H9 (cell line): ENCODE results near the gene TNFAIP3. TPM values are rescaled to one million over a fixed set of nuclear protein-coding genes. Genes with fewer than 3 reads are reported as not detected.
"Not testable (repeated sequence)": the region's sequence is repeated elsewhere in the genome, so short reads cannot be mapped to it uniquely, and the experiment has no call there.

ENCODE experiments used
- DNase-seq: peaks from one replicate; pipeline ENCODE4 v3.0.0-alpha.2; 2017
- H2AFZ ChIP-seq: one replicate; pipeline ENCODE4 v1.6.1; 2013; ENCODE audit warnings: mild to moderate bottlenecking, low read length, control low read depth, moderate library complexity
- H2AK5ac ChIP-seq: 2 replicates; pipeline ENCODE4 v1.6.1; 2013; ENCODE audit warnings: low read length, control low read depth, mixed read lengths; ENCODE audit not compliant: insufficient read length
- H2BK120ac ChIP-seq: one replicate; pipeline ENCODE4 v1.6.1; 2013; ENCODE audit warnings: low read depth, mild to moderate bottlenecking, low read length, control low read depth, inconsistent platforms; ENCODE audit not compliant: poor library complexity, severe bottlenecking
- H2BK12ac ChIP-seq: 2 replicates; pipeline ENCODE4 v1.6.1; 2013; ENCODE audit warnings: low read length, control low read depth, mixed read lengths, low read depth; ENCODE audit not compliant: insufficient read length
- H2BK15ac ChIP-seq: 2 replicates; pipeline ENCODE4 v1.6.1; 2013; ENCODE audit warnings: low read depth, low read length, control low read depth
- H2BK20ac ChIP-seq: one replicate; pipeline ENCODE4 v1.6.1; 2013; ENCODE audit warnings: low read depth, mild to moderate bottlenecking, low read length, control low read depth, inconsistent platforms; ENCODE audit not compliant: poor library complexity, severe bottlenecking
- H2BK5ac ChIP-seq: 2 replicates; pipeline ENCODE4 v1.6.1; 2013; ENCODE audit warnings: low read length, control low read depth, mixed read lengths; ENCODE audit not compliant: insufficient read length
- H3K14ac ChIP-seq: 2 replicates; pipeline ENCODE4 v1.6.1; 2013; ENCODE audit warnings: low read length, control low read depth; ENCODE audit not compliant: insufficient read depth
- H3K18ac ChIP-seq: 2 replicates; pipeline ENCODE4 v1.6.1; 2013; ENCODE audit warnings: low read depth, mild to moderate bottlenecking, mixed read lengths, low read length, control low read depth; ENCODE audit not compliant: insufficient read length
- H3K23ac ChIP-seq: 2 replicates; pipeline ENCODE4 v1.6.1; 2013; ENCODE audit warnings: low read length, control low read depth, mixed read lengths, low read depth; ENCODE audit not compliant: insufficient read length
- H3K23me2 ChIP-seq: 2 replicates; pipeline ENCODE4 v1.6.1; 2013; ENCODE audit warnings: low read depth, mild to moderate bottlenecking, mixed read lengths, low read length, control low read depth; ENCODE audit not compliant: insufficient read length, poor library complexity, severe bottlenecking
- H3K27ac ChIP-seq: 2 replicates; pipeline ENCODE4 v1.5.1; 2013; ENCODE audit warnings: low read length, control low read depth, mixed read lengths, low read depth; ENCODE audit not compliant: insufficient read length
- H3K27me3 ChIP-seq: 2 replicates; pipeline ENCODE4 v1.6.1; 2013; ENCODE audit warnings: low read length, control low read depth, inconsistent platforms; ENCODE audit not compliant: insufficient read depth
- H3K4ac ChIP-seq: 2 replicates; pipeline ENCODE4 v1.6.1; 2013; ENCODE audit warnings: low read depth, mild to moderate bottlenecking, control low read depth, inconsistent platforms, low read length, moderate library complexity
- H3K4me1 ChIP-seq: 2 replicates; pipeline ENCODE4 v1.6.1; 2013; ENCODE audit warnings: low read length, control low read depth, inconsistent platforms; ENCODE audit not compliant: insufficient read depth
- H3K4me2 ChIP-seq: 2 replicates; pipeline ENCODE4 v1.6.1; 2013; ENCODE audit warnings: low read length, control low read depth, mixed read lengths; ENCODE audit not compliant: insufficient read length, insufficient read depth
- H3K56ac ChIP-seq: 2 replicates; pipeline ENCODE4 v1.6.1; 2013; ENCODE audit warnings: low read depth, mild to moderate bottlenecking, mixed read lengths, low read length, control low read depth; ENCODE audit not compliant: insufficient read length
- H3K79me1 ChIP-seq: 2 replicates; pipeline ENCODE4 v1.6.1; 2013; ENCODE audit warnings: low read depth, mild to moderate bottlenecking, moderate library complexity, low read length, control low read depth, inconsistent platforms; ENCODE audit not compliant: insufficient read depth, poor library complexity, severe bottlenecking
- H3K79me2 ChIP-seq: 2 replicates; pipeline ENCODE4 v1.6.1; 2013; ENCODE audit warnings: low read length, control low read depth, inconsistent platforms; ENCODE audit not compliant: insufficient read depth
- H3K9ac ChIP-seq: 2 replicates; pipeline ENCODE4 v1.6.1; 2013; ENCODE audit warnings: low read length, control low read depth, mixed read lengths; ENCODE audit not compliant: insufficient read length; ENCODE audit errors: extremely low read depth
- H3K9me3 ChIP-seq: one replicate; pipeline ENCODE4 v1.6.1; 2013; ENCODE audit warnings: low read depth, low read length, inconsistent platforms; ENCODE audit not compliant: control insufficient read depth
- H3T11ph ChIP-seq: one replicate; pipeline ENCODE4 v1.6.1; 2013; ENCODE audit warnings: mild to moderate bottlenecking, low read length, control low read depth, inconsistent platforms
- H4K20me1 ChIP-seq: one replicate; pipeline ENCODE4 v1.6.1; 2013; ENCODE audit not compliant: control insufficient read depth, insufficient read length, insufficient read depth
- H4K5ac ChIP-seq: 2 replicates; pipeline ENCODE4 v1.6.1; 2013; ENCODE audit warnings: low read depth, mild to moderate bottlenecking, mixed read lengths, low read length, control low read depth; ENCODE audit not compliant: insufficient read length
- H4K8ac ChIP-seq: replicated peaks from 2 replicates; pipeline ENCODE4 v1.6.1; 2013; ENCODE audit warnings: low read length, control low read depth, mixed read lengths, low read depth; ENCODE audit not compliant: insufficient read length
- H4K91ac ChIP-seq: 2 replicates; pipeline ENCODE4 v1.6.1; 2013; ENCODE audit warnings: low read depth, mild to moderate bottlenecking, moderate library complexity, mixed read lengths, low read length, control low read depth; ENCODE audit not compliant: insufficient read length
- H3K27ac Mint-ChIP-seq, 3 experiments: 2 replicates in 2 of 3; 3 replicates in 1 of 3; pipeline ENCODE4 v1.8.0; 2020 to 2021; ENCODE audit warnings: mixed read lengths in 3 of 3, mild to moderate bottlenecking in 1 of 3, moderate library complexity in 1 of 3
- H3K27me3 Mint-ChIP-seq: 2 replicates; pipeline ENCODE4 v1.8.0; 2021; ENCODE audit warnings: low read depth, mild to moderate bottlenecking, moderate library complexity, mixed read lengths
- H3K36me3 Mint-ChIP-seq, 3 experiments: 2 replicates in 2 of 3; 3 replicates in 1 of 3; pipeline ENCODE4 v1.8.0; 2020 to 2021; ENCODE audit warnings: low read depth in 3 of 3, mixed read lengths in 3 of 3; ENCODE audit not compliant: insufficient read depth in 1 of 3
- H3K4me1 Mint-ChIP-seq, 2 experiments: 2 replicates each; pipeline ENCODE4 v1.8.0; 2020; ENCODE audit warnings: mixed read lengths in 2 of 2
- H3K4me3 Mint-ChIP-seq, 2 experiments: 2 replicates in 1 of 2; 3 replicates in 1 of 2; pipeline ENCODE4 v1.8.0; 2020 to 2021; ENCODE audit warnings: mild to moderate bottlenecking in 2 of 2, mixed read lengths in 2 of 2, moderate library complexity in 1 of 2
- H3K9me3 Mint-ChIP-seq, 2 experiments: 2 replicates in 1 of 2; 3 replicates in 1 of 2; pipeline ENCODE4 v1.8.0; 2020; ENCODE audit warnings: mild to moderate bottlenecking in 2 of 2, mixed read lengths in 2 of 2, moderate library complexity in 1 of 2
- WGBS: extraction: QIAGEN DNeasy Blood & Tissue Kit; methylation state at CpG from one replicate; pipeline ENCODE4 v1.1.7; 2013; ENCODE audit warnings: missing lambda C conversion rate, low lambda C conversion rate, mixed read lengths; ENCODE audit not compliant: insufficient read length; ENCODE audit errors: extremely low coverage; 5-methylcytosine and 5-hydroxymethylcytosine counted together
- total RNA-seq: library from RNA; stranded (reverse); gene quantifications from 2 replicates; pipeline ENCODE4 v1.2.1, GENCODE V29; 2021
- TF ChIP-seq, protein P1 (sequence below): fragments of 200-600 bp; sonication (generic); conservative IDR thresholded peaks from 3 replicates; pipeline ENCODE4 v1.8.0; 2021; ENCODE audit warnings: antibody characterized with exemption, mild to moderate bottlenecking

The TNFAIP3 gene
- total RNA-seq, 1 experiment from 2014 or later, result 3.7 TPM

DNA sequence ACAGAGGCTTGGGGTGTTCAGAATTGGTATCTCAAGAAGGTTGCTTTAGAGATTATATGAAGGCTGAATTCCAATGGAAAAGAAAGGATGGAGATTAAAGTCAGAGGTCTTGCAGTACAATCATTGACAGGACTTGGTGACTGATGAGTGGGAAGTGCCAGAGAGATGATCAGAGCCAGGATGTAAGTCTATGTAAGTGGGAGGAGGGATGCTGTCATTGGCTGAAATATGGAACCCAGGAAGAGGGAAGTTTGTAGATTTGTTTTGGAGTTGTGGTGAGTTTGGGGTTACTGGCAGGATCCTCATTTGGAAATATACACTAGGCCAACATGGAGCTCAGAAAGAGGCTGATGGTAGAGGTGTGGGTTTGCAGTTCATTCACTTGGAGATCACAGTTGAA is 23.8 kb upstream of the TNFAIP3 start:
- H3K9me3 Mint-ChIP-seq, result peaks cover 20 to 22% of the 10 kb centered on the region in 2 experiments
- 0 out of 2 replicates have a peak, but pooled peaks cover 2% of the 10 kb centered on the region for H3K27me3 Mint-ChIP-seq
- Histone ChIP-seq H2BK120ac (no peak overlapping the region), H3K9me3 (no peaks in the 10 kb centered on the region), H2BK12ac (no peak overlapping the region), H3K4ac (no peak overlapping the region), H3K79me1 (no peaks in the 10 kb centered on the region), H3K14ac (no peak overlapping the region), H3K23me2 (no peaks in the 10 kb centered on the region), H2AFZ (no peak overlapping the region), H3T11ph (no peak overlapping the region), H3K18ac (no peak overlapping the region), H4K91ac (no peak overlapping the region), H3K56ac (no peak overlapping the region), H4K20me1 (no peaks in the 10 kb centered on the region), H4K5ac (no peak overlapping the region), H4K8ac (no peak overlapping the region), H3K4me2 (no peak overlapping the region), H3K79me2 (no peaks in the 10 kb centered on the region), H2AK5ac (no peak overlapping the region), H3K27ac (no peak overlapping the region), H3K23ac (no peak overlapping the region), H2BK20ac (no peak overlapping the region), H3K4me1 (no peaks in the 10 kb centered on the region; the same call in 1 of the 2 replicates), H2BK5ac (no peak overlapping the region), H3K27me3 (no peaks in the 10 kb centered on the region), H3K9ac (no peak overlapping the region), H2BK15ac (no peak overlapping the region)
- peaks cover 3 to 5% (median 5%) of the 10 kb centered on the region in 3 experiments; a peak in 4 of 7 replicates for H3K36me3 Mint-ChIP-seq
- no peak overlapping the region for H3K4me3 Mint-ChIP-seq
- TF ChIP-seq, protein P1, sequence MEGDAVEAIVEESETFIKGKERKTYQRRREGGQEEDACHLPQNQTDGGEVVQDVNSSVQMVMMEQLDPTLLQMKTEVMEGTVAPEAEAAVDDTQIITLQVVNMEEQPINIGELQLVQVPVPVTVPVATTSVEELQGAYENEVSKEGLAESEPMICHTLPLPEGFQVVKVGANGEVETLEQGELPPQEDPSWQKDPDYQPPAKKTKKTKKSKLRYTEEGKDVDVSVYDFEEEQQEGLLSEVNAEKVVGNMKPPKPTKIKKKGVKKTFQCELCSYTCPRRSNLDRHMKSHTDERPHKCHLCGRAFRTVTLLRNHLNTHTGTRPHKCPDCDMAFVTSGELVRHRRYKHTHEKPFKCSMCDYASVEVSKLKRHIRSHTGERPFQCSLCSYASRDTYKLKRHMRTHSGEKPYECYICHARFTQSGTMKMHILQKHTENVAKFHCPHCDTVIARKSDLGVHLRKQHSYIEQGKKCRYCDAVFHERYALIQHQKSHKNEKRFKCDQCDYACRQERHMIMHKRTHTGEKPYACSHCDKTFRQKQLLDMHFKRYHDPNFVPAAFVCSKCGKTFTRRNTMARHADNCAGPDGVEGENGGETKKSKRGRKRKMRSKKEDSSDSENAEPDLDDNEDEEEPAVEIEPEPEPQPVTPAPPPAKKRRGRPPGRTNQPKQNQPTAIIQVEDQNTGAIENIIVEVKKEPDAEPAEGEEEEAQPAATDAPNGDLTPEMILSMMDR, result no peak
- no peak for DNase-seq
- no peak overlapping the region for H3K27ac Mint-ChIP-seq
- peaks cover 0 to 3% of the 10 kb centered on the region in 2 experiments; a peak in 1 of 4 replicates for H3K4me1 Mint-ChIP-seq

DNA sequence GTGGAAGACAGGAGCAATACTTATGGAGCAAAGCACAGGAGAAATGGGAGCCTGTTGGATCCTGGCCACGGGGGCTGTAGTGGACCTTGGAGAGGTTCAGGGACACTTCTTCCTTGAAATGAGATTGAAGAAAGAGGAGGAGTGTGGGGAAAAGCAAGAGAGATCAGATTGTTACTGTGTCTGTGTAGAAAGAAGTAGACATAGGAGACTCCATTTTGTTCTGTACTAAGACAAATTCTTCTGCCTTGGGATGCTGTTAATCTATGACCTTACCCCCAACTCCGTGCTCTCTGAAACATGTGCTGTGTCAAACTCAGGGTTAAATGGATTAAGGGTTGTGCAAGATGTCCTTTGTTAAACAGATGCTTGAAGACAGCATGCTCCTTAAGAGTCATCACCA is 22.7 kb upstream of the TNFAIP3 start:
- not testable (repeated sequence) for H3K4ac ChIP-seq, H3K4me1 Mint-ChIP-seq, H3K27ac Mint-ChIP-seq, H3K4me1 ChIP-seq, H3K79me2 ChIP-seq, H2BK5ac ChIP-seq, H2BK120ac ChIP-seq, H3T11ph ChIP-seq, H2AFZ ChIP-seq, H3K9me3 ChIP-seq, H3K56ac ChIP-seq, H4K20me1 ChIP-seq, H3K9ac ChIP-seq, H3K27ac ChIP-seq, H3K23me2 ChIP-seq, H3K23ac ChIP-seq, H3K14ac ChIP-seq, H3K36me3 Mint-ChIP-seq, H2BK12ac ChIP-seq, H3K18ac ChIP-seq, H4K91ac ChIP-seq, DNase-seq, H3K4me2 ChIP-seq, H3K27me3 Mint-ChIP-seq, H2BK20ac ChIP-seq, H2AK5ac ChIP-seq, H3K4me3 Mint-ChIP-seq, H4K5ac ChIP-seq, H2BK15ac ChIP-seq, H4K8ac ChIP-seq, H3K27me3 ChIP-seq, H3K79me1 ChIP-seq
- WGBS, result no CpG with 5 or more reads among the region's 2 CpGs
- H3K9me3 Mint-ChIP-seq, result peaks cover 11% of the 10 kb centered on the region in 2 experiments; a peak in 4 of 5 replicates
